ENCODE results near the gene CC2D2B. TPM values are rescaled to one million over a fixed set of nuclear protein-coding genes. Genes with fewer than 3 reads are reported as not detected.

The CC2D2B gene
- total RNA-seq, 4 donors from 2014 or later = 1.1 to 30.5 (median 2.0) TPM

GRCh38 chr10:96077156-96077555 lies 169.4 kb downstream of the CC2D2B start:
- H3K27me3 ChIP-seq = no peaks in the 10 kb centered on the region
- H3K36me3 ChIP-seq = no peaks in the 10 kb centered on the region
- H3K4me1 ChIP-seq = no peaks in the 10 kb centered on the region
- TF ChIP-seq POLR2A (IDR thresholded peaks at IDR 0.05) = no peak
- no peak for TF ChIP-seq CTCF (IDR thresholded peaks at IDR 0.05)
- H3K9me3 ChIP-seq = no peaks in the 10 kb centered on the region
- no peak for DNase-seq
- H3K27ac ChIP-seq = no peak overlapping the region
- H3K4me3 ChIP-seq = no peak overlapping the region

GRCh38 chr10:96082153-96082552 lies 174.4 kb downstream of the CC2D2B start:
- TF ChIP-seq POLR2A (IDR thresholded peaks at IDR 0.05) = no peak
- TF ChIP-seq CTCF (IDR thresholded peaks at IDR 0.05) = no peak
- H3K36me3 ChIP-seq = no peaks in the 10 kb centered on the region
- H3K27me3 ChIP-seq = no peaks in the 10 kb centered on the region
- H3K4me3 ChIP-seq = no peak overlapping the region
- no peak for DNase-seq
- H3K9me3 ChIP-seq = no peaks in the 10 kb centered on the region
- no peak overlapping the region for H3K27ac ChIP-seq
- no peaks in the 10 kb centered on the region for H3K4me1 ChIP-seq

Small RNAs within 50 kb of the gene (small RNA-seq; reads per million reads assigned to genes)
- 0 to 0.38 reads per million in 2 donors for gene MIR3157

Other genes starting within 250 kb of the CC2D2B start
- gene TCTN3, start 214.0 kb upstream of the CC2D2B start, total RNA-seq = 10 to 100 TPM in 3 of 4 donors, 1 to 10 TPM in 1; 5.0 to 27.1 (median 24.0) TPM
- 10 to 100 TPM in 3 of 4 donors, 1 to 10 TPM in 1; 5.8 to 73.4 (median 16.8) TPM for gene ENTPD1, start 151.8 kb upstream of the CC2D2B start, total RNA-seq
- 1 to 10 TPM; 1.7 to 5.8 (median 4.5) TPM for gene CCNJ, start 135.6 kb downstream of the CC2D2B start, total RNA-seq
- 10 to 100 TPM; 23.9 to 43.2 (median 35.0) TPM for gene ZNF518A, start 222.3 kb downstream of the CC2D2B start, total RNA-seq